A549 (cell line): ENCODE measurements around the gene PPFIA4. TPM values are rescaled to one million over a fixed set of nuclear protein-coding genes. Genes with fewer than 3 reads are reported as not detected.
A peak's percentile ranks its signal among the peaks of the same experiment; 100 is the strongest.

Source experiments
- ATAC-seq, 2 experiments: fragments of 200-7000 bp in 1 of 2; fragments of >200 bp in 1 of 2; cut with Nextera tagmentation in 1 of 2; cut with Tn5 transposase in 1 of 2; 3 replicates each; pipeline versions ENCODE4 v1.8.0 to v1.9.1; 2018 to 2020; ENCODE audit warnings: mild to moderate bottlenecking in 1 of 2, moderate library complexity in 1 of 2
- CTCF ChIA-PET: fragments of 300-600 bp; sonication (Branson Sonifier 250); formaldehyde crosslinking; extraction: SDS; loops from one replicate; lab custom pipeline; 2021; ENCODE audit warnings: antibody characterized with exemption, inconsistent platforms; lab: Yijun Ruan, JAX
- POLR2A ChIA-PET: fragments of 350-600 bp; formaldehyde crosslinking; extraction: SDS; loops from one replicate; lab custom pipeline; 2021; ENCODE audit warnings: antibody characterized with exemption, inconsistent platforms; lab: Yijun Ruan, JAX
- DNase-seq, 2 experiments: peaks; one replicate each; pipeline versions ENCODE4 v3.0.0 to v3.0.0-alpha.2; 2011 to 2016; ENCODE audit warnings: low read depth in 1 of 2, low spot score in 1 of 2
- FAIRE-seq: peaks from 2 replicates; lab custom pipeline; 2011; peaks lifted over from hg19 to GRCh38; lab: Jason Lieb, UNC
- H3K27ac ChIP-seq, 2 experiments: fragments of >200 bp; sonication (Bioruptor Twin); formaldehyde crosslinking; 3 replicates each; pipeline ENCODE4 v1.5.1; 2016 to 2017
- H3K4me1 ChIP-seq: fragments of >200 bp; sonication (Bioruptor Twin); formaldehyde crosslinking; 3 replicates; pipeline ENCODE4 v1.6.1; 2016
- H3K4me2 ChIP-seq: fragments of >200 bp; sonication (Bioruptor Twin); formaldehyde crosslinking; 3 replicates; pipeline ENCODE4 v1.6.1; 2016
- H3K4me3 ChIP-seq: fragments of >200 bp; sonication (Bioruptor Twin); formaldehyde crosslinking; 3 replicates; pipeline ENCODE4 v1.5.1; 2016
- H3K9me3 ChIP-seq: fragments of >200 bp; sonication (Bioruptor Twin); formaldehyde crosslinking; 3 replicates; pipeline ENCODE4 v1.6.1; 2016
- CBX8 ChIP-seq: fragments of 200-600 bp; sonication (generic); IDR thresholded peaks from 2 replicates; pipeline ENCODE4 v1.6.1; 2016
- FOSB ChIP-seq: fragments of 250-450 bp; sonication (Bioruptor Pico); IDR thresholded peaks from 2 replicates; pipeline ENCODE4 v1.5.0; 2020; ENCODE audit warnings: mild to moderate bottlenecking, moderate library complexity
- FOSL2 ChIP-seq, 2 experiments: fragments of 450-650 bp in 1 of 2; fragments of >200 bp in 1 of 2; sonication (Bioruptor Twin) in 1 of 2; formaldehyde crosslinking; IDR thresholded peaks; 2 replicates each; pipeline versions ENCODE4 v1.5.0 to v1.6.1; 2016 to 2020; ENCODE audit warnings: mild to moderate bottlenecking in 1 of 2, moderate library complexity in 1 of 2
- FOXS1 ChIP-seq: fragments of 250-450 bp; sonication (Bioruptor Pico); IDR thresholded peaks from 2 replicates; pipeline ENCODE4 v1.5.0; 2020; ENCODE audit warnings: mild to moderate bottlenecking, moderate library complexity
- HEYL ChIP-seq: fragments of 250-450 bp; sonication (Bioruptor Pico); IDR thresholded peaks from 2 replicates; pipeline ENCODE4 v1.8.0; 2021; ENCODE audit warnings: mild to moderate bottlenecking, moderate library complexity
- HOXA7 ChIP-seq: fragments of 250-450 bp; sonication (Bioruptor Pico); IDR thresholded peaks from 2 replicates; pipeline ENCODE4 v1.5.0; 2020; ENCODE audit warnings: mild to moderate bottlenecking, moderate library complexity
- JUN ChIP-seq, 2 experiments: fragments of >200 bp; sonication (Bioruptor Twin); formaldehyde crosslinking; IDR thresholded peaks; 2 replicates in 1 of 2; 3 replicates in 1 of 2; pipeline ENCODE4 v1.6.1; 2016 to 2017
- MAFK ChIP-seq: fragments of 450-650 bp; IDR thresholded peaks from 2 replicates; pipeline ENCODE4 v1.6.1; 2014; ENCODE audit not compliant: partially characterized antibody
- MAX ChIP-seq: IDR thresholded peaks from 2 replicates; pipeline ENCODE4 v1.6.1; 2012
- MYC ChIP-seq: IDR thresholded peaks from 2 replicates; pipeline ENCODE4 v1.6.1; 2012; ENCODE audit warnings: mild to moderate bottlenecking, inconsistent platforms, low read length, improper control_type of control experiment, borderline replicate concordance
- NFE2L2 ChIP-seq: fragments of 150-350 bp; conservative IDR thresholded peaks from 2 replicates; pipeline ENCODE4 v1.6.1; 2014; ENCODE audit warnings: low read length
- NPAS2 ChIP-seq: fragments of 250-450 bp; sonication (Bioruptor Pico); IDR thresholded peaks from 2 replicates; pipeline ENCODE4 v1.8.0; 2022; ENCODE audit warnings: mild to moderate bottlenecking, moderate library complexity, borderline replicate concordance
- PBX3 ChIP-seq: IDR thresholded peaks from 2 replicates; pipeline ENCODE4 v1.6.1; 2012
- POLR2A ChIP-seq: IDR thresholded peaks from 2 replicates; pipeline ENCODE4 v1.6.1; 2012; ENCODE audit warnings: mild to moderate bottlenecking, low read length
- POLR2AphosphoS2 ChIP-seq: conservative IDR thresholded peaks from 2 replicates; pipeline ENCODE4 v1.6.1; 2012; ENCODE audit warnings: low read length, improper control_type of control experiment, inconsistent platforms
- RAD21 ChIP-seq, 2 experiments: fragments of >200 bp in 1 of 2; sonication (Bioruptor Twin) in 1 of 2; formaldehyde crosslinking in 1 of 2; IDR thresholded peaks in 1 of 2; conservative IDR thresholded peaks in 1 of 2; 2 replicates in 1 of 2; 3 replicates in 1 of 2; pipeline ENCODE4 v1.6.1; 2012 to 2018; ENCODE audit warnings: inconsistent platforms in 1 of 2
- REST ChIP-seq: fragments of 200-600 bp; sonication (generic); IDR thresholded peaks from 2 replicates; pipeline ENCODE4 v1.6.1; 2016; ENCODE audit warnings: antibody characterized with exemption, mild to moderate bottlenecking, moderate library complexity
- RFX5 ChIP-seq: fragments of 450-650 bp; IDR thresholded peaks from 2 replicates; pipeline ENCODE4 v1.7.1; 2014; ENCODE audit warnings: antibody characterized with exemption, mild to moderate bottlenecking, moderate library complexity
- ZC3H11A ChIP-seq: fragments of 450-650 bp; IDR thresholded peaks from 2 replicates; pipeline ENCODE4 v1.6.1; 2014; ENCODE audit warnings: antibody characterized with exemption, mild to moderate bottlenecking
- WGBS: methylation state at CpG from one replicate; pipeline ENCODE4 v1.1.6; 2017; ENCODE audit errors: missing lambda C conversion rate; 5-methylcytosine and 5-hydroxymethylcytosine counted together
- polyA plus RNA-seq, 4 experiments: library from polyadenylated mRNA; depleted of rRNA in 3 of 4; stranded (reverse); fragments of >200 nt; fragmentation: RNase III in 1 of 4; extraction: RNeasy Plus Mini Kit Qiagen cat#74134 plus additional on column Dnase treatment in 1 of 4; gene quantifications; 2 replicates in 3 of 4; 3 replicates in 1 of 4; pipeline ENCODE4 v1.2.3, GENCODE V29; 2011 to 2017
- TF ChIP-seq, protein P1 (sequence below): fragments of 450-650 bp; IDR thresholded peaks from 2 replicates; pipeline ENCODE4 v1.6.1; 2014; ENCODE audit warnings: antibody characterized with exemption
- TF ChIP-seq, protein P2 (sequence below): fragments of 150-350 bp; IDR thresholded peaks from 2 replicates; pipeline ENCODE4 v1.6.1; 2014; ENCODE audit warnings: low read depth, mild to moderate bottlenecking, low read length

The PPFIA4 gene
- polyA plus RNA-seq, 2 of the 4 experiments (the other 2 are of a cell fraction) = 0.47 to 0.63 TPM

DNA sequence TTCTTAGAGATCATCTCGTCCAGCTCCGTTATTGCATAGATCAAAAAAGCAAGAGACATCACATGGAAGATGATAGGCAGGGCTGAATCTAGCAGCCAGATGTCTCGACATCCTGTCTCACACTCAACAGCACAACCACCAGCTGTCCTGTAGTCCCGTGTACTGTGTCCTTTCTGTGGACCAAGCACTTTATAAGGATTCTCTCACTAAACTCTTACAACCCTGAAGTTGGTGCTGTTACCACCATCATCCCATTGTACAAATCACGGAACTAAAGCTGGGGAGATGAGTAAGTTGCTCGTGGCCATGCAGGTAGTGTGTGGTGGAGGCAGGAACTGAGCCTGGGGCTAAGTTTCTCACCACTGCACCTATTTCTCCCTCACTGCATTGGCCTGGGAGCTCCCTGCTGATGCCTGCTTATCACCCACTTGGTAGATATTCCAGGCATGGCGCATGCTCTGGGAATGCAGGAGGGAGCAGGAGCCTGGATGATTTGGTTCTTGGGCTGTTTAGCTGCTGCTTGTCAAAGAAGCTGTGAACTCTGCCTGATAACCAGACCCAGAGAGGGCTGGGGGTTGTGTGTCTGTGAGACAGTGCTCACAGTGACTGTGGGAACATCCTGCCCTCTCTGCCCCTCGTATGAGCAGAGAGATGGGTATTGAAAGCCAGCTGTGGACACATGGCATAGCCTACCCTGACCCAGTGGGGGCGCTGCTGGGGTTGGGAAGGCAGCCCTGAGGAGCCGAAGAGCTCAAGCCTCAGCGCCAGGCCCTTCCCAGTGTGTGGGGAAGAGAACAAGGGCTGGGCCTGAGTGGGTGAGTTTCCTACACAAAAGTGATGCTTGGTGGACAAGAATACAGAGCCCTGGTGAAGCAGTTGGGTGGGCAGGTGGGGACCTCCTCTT is 13.6 kb downstream of the PPFIA4 start:
- WGBS = 40% methylated on average over 11 of the region's 11 CpGs
- peaks cover 15% of the 10 kb centered on the region; the same call in 2 of the 3 replicates for H3K4me1 ChIP-seq
- POLR2A ChIA-PET = interaction anchor here (1.0 to 1.3 kb wide), 3 partner anchors 176 to 229 kb away, joined by 3 to 8 read pairs (median 4); no protein-coding TSS in a partner anchor
- H3K4me2 ChIP-seq = no peak overlapping the region
- FAIRE-seq (no peak), DNase-seq (peak in 1 of 2 experiments; percentile 35), ATAC-seq (peak; percentile 16 to 63; a peak in 3 of 6 replicates)
- H3K27ac ChIP-seq = no peak overlapping the region
- 0 out of 5 replicates have a peak, but pooled peaks of 1 of the 2 experiments have one; percentile 3 for TF ChIP-seq RAD21 (conservative IDR thresholded peaks at IDR 0.05 in 1 of 2, IDR thresholded peaks at IDR 0.05 in 1 of 2)
- no peak for TF ChIP-seq FOSB
- no peak for TF ChIP-seq MAX
- no peak for TF ChIP-seq REST
- TF ChIP-seq HEYL (CRISPR knock-in tag) = no peak
- TF ChIP-seq, protein P1, sequence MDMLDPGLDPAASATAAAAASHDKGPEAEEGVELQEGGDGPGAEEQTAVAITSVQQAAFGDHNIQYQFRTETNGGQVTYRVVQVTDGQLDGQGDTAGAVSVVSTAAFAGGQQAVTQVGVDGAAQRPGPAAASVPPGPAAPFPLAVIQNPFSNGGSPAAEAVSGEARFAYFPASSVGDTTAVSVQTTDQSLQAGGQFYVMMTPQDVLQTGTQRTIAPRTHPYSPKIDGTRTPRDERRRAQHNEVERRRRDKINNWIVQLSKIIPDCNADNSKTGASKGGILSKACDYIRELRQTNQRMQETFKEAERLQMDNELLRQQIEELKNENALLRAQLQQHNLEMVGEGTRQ = no peak
- TF ChIP-seq JUN (IDR thresholded peaks at IDR 0.05) = no peak
- TF ChIP-seq ZC3H11A = no peak; the same call in 1 of the 2 replicates
- no peak overlapping the region for H3K4me3 ChIP-seq
- CTCF ChIA-PET = interaction anchor here (0.7 to 25.2 kb wide), 74 partner anchors 12 to 614 kb away, joined by 3 to 452 read pairs (median 6); partner anchors contain the start of genes ADORA1, CHI3L1, MYBPH and MYOG
- H3K9me3 ChIP-seq = no peaks in the 10 kb centered on the region

GRCh38 chr1:203040513-203041275 is 14.4 kb downstream of the PPFIA4 start:
- no peak overlapping the region for H3K4me3 ChIP-seq
- WGBS = 38% methylated on average over 5 of the region's 5 CpGs
- no peak for ATAC-seq
- no peak overlapping the region for H3K27ac ChIP-seq
- TF ChIP-seq NFE2L2 (no peak), MYC (no peak), FOSL2 (IDR thresholded peaks at IDR 0.05) (no peak), FOSL2 (CRISPR knock-in tag; IDR thresholded peaks at IDR 0.05) (no peak), FOXS1 (CRISPR knock-in tag) (no peak), POLR2AphosphoS2 (no peak), NPAS2 (CRISPR knock-in tag) (no peak), CBX8 (no peak), RFX5 (no peak), MAFK (no peak), HOXA7 (CRISPR knock-in tag) (no peak), PBX3 (no peak), POLR2A (no peak)
- TF ChIP-seq, protein P1 = no peak
- TF ChIP-seq, protein P2, sequence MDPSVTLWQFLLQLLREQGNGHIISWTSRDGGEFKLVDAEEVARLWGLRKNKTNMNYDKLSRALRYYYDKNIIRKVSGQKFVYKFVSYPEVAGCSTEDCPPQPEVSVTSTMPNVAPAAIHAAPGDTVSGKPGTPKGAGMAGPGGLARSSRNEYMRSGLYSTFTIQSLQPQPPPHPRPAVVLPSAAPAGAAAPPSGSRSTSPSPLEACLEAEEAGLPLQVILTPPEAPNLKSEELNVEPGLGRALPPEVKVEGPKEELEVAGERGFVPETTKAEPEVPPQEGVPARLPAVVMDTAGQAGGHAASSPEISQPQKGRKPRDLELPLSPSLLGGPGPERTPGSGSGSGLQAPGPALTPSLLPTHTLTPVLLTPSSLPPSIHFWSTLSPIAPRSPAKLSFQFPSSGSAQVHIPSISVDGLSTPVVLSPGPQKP = no peak
- no peaks in the 10 kb centered on the region for H3K9me3 ChIP-seq
- CTCF ChIA-PET = interaction anchor here (0.5 to 25.2 kb wide), 42 partner anchors 13 to 447 kb away, joined by 3 to 452 read pairs (median 8); partner anchors contain the start of genes ADORA1, CHI3L1, MYBPH and PPFIA4
- H3K4me2 ChIP-seq = no peak overlapping the region
- no peak for DNase-seq
- POLR2A ChIA-PET = interaction anchor here (1.3 kb wide), 1 partner anchor 229 kb away, joined by 3 read pairs; no protein-coding TSS in a partner anchor
- peaks cover 15% of the 10 kb centered on the region; the same call in 2 of the 3 replicates for H3K4me1 ChIP-seq
- FAIRE-seq = no peak
